ENCODE results near the gene ZFYVE21.

The ZFYVE21 gene

DNA sequence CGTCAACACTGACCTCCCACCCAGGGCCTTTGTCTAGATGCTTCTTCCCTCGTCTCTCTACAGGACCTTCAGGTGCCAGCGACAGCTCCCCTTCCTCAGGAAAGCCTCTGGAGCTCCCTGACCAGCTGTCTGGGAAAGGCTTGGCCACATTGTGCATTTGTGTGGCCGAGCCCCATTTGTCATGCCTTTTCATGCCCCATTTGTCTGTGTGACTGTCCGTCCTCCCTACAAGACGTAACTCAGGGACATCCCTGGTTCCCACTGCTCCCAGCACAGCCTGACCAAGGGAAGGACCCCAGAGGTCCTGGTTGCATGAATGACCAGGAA lies 23.8 kb downstream of the ZFYVE21 start:
- no peak overlapping the region for H3K4me3 ChIP-seq (replicated peaks; ENCODE audit: low read depth, low read length)
- TF ChIP-seq, protein P1, sequence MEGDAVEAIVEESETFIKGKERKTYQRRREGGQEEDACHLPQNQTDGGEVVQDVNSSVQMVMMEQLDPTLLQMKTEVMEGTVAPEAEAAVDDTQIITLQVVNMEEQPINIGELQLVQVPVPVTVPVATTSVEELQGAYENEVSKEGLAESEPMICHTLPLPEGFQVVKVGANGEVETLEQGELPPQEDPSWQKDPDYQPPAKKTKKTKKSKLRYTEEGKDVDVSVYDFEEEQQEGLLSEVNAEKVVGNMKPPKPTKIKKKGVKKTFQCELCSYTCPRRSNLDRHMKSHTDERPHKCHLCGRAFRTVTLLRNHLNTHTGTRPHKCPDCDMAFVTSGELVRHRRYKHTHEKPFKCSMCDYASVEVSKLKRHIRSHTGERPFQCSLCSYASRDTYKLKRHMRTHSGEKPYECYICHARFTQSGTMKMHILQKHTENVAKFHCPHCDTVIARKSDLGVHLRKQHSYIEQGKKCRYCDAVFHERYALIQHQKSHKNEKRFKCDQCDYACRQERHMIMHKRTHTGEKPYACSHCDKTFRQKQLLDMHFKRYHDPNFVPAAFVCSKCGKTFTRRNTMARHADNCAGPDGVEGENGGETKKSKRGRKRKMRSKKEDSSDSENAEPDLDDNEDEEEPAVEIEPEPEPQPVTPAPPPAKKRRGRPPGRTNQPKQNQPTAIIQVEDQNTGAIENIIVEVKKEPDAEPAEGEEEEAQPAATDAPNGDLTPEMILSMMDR (IDR thresholded peaks at IDR 0.05; ENCODE audit: low read length, missing control alignments): no peak
- no peak for DNase-seq (ENCODE audit: low read depth)

DNA sequence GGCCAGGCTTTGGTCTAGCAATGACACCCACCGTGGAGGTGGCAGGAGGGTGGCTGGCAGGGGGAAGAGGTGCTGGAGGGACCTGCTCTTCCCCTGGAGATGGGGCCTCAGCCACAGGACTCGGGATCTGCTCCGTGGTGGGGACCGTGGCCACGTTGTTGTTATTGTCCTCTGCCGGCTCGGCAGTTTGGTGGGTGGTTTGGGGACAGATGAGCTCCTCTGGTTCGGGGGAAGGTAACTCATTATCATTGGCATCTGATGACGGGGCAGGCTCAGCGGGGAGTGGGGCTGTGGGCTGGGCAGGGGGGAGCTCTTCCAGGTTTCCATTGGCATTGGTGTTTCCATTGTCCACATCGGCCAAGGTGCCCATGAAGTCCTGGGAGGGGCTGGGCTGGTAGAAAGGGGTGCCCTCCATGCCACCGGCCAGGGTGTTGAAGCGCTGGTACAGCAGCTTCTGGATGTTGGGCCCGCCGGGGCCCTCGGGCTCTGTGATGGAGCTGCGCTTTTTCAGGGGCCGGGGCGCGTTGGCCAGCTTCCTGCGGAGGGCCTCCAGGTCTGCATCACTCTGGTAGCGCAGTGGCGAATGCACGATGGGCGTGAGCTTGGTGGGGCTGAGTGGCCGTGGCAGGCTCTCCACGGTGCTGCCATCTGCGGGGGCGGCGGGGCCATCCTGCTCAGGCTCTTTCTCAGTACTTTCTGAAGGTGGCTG lies 24.3 kb downstream of the ZFYVE21 start:
- TF ChIP-seq, protein P1 (IDR thresholded peaks at IDR 0.05; ENCODE audit: low read length, missing control alignments): no peak
- DNase-seq (ENCODE audit: low read depth): no peak
- no peak overlapping the region for H3K4me3 ChIP-seq (replicated peaks; ENCODE audit: low read depth, low read length)

DNA sequence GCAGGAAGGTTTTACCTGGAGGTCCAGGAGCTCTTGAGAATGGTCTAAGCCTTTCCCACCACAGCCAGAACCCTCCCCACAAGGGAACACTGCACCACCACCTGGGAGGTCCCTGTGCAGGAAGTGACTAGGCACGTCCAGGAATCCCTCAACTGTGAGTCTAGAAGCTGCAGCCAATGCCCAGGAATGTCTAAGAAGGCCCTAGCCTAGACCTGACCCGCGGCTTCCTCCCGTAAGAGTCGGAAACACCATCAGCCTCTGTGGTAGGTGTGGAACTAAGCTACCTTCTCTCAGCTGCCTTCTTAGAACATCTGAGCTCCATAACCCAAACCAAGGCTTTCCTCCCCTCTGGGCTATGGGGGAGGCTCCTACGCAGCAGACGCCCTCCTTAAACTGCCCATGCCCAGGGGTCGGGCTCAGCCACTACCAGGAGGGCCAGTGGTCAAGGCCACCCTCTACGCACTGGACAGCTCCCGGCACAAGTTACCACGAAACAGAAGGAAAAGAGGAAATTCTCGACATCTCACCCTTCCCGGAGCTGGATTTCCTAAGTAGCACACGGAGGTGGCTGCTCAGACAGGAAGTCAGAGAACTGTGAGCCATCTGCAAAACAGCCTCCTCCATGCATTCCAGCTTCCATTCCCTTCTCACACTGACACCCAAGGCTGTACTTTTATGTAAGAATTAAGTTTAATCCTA lies 25.5 kb downstream of the ZFYVE21 start:
- TF ChIP-seq, protein P1 (IDR thresholded peaks at IDR 0.05; ENCODE audit: low read length, missing control alignments): no peak
- H3K4me3 ChIP-seq (replicated peaks; ENCODE audit: low read depth, low read length): no peak overlapping the region
- peak; percentile 62 for DNase-seq (ENCODE audit: low read depth)

DNA sequence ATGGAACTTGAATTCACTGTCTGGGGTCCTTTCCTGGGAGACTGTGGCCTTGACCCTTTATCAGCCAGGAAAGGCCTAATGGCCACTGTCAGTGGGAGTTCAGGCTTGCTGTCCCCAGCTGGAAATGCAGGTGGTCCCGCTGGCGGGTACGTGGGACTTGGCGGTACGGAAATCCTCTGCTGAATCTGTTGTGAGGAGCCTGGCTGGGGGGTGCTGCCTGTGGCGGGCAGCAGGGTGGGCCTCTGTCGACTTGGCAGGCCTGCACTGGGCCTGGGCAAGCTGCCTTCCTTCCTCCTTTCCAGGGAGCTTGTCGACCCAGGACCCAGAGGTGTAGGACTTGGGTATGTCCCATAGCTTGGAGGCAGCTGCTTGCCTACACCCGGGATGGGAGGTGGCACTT lies 26.3 kb downstream of the ZFYVE21 start:
- no peak overlapping the region for H3K4me3 ChIP-seq (replicated peaks; ENCODE audit: low read depth, low read length)
- TF ChIP-seq, protein P1 (IDR thresholded peaks at IDR 0.05; ENCODE audit: low read length, missing control alignments): no peak
- DNase-seq (ENCODE audit: low read depth): no peak

DNA sequence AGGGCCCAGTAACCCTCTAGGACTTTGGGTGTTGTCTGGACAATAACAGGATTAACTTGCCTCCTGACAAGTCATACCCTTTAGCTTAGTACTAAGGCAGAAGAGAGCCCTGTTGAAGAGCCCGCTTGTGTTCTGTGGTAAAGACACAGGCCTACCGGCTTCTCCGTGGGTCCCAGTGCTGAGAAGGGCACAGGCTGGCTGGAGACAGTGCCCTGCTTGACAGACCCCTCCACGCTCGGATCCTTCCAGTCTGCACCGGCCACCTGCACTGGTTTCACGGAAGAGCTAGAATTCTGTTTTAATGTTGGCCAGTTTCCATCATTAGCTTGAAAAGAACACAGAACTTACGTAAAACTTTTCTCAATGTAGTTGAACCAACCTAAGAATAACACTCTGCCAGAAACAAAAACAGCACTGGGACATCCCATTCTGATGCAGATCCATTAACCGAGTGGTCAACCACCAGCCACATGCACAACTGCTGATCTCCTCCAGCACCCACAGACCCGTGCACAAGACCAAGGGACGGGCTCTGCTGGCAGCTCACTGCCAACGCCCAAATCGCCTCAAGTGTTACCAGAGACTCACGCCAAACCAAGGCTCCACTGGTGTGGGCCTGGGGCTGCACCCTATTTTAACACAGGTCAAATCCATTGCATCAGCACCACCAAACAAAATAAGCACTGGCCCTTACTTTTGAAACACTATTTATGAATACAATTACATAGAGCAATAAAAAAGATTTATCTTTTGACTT lies 27.1 kb downstream of the ZFYVE21 start:
- TF ChIP-seq, protein P1 (IDR thresholded peaks at IDR 0.05; ENCODE audit: low read length, missing control alignments): no peak
- no peak overlapping the region for H3K4me3 ChIP-seq (replicated peaks; ENCODE audit: low read depth, low read length)
- DNase-seq (ENCODE audit: low read depth): no peak

DNA sequence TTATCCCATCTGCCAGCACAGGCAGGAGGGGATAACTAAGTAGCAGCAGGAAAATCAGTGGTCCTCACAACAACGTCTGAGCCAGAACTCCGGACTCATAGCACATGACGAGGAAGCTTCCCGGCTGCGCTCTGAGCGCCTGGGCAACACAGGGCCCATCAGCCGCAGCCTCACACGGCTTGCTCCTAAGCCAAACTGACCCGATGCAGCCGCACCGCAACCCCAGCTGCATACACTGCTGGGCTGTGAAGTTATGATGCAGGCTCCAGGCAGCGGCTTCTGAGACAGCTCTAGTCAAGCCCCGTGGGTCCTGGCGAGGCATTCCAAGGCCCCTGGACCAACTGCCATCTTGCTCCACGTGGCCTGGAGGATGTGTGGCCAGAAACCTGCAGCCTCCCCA lies 28.1 kb downstream of the ZFYVE21 start:
- TF ChIP-seq, protein P1 (IDR thresholded peaks at IDR 0.05; ENCODE audit: low read length, missing control alignments): no peak
- DNase-seq (ENCODE audit: low read depth): no peak
- no peak overlapping the region for H3K4me3 ChIP-seq (replicated peaks; ENCODE audit: low read depth, low read length)
